Stomach (tissue), 9 donors: ENCODE results near the gene CCDC134. TPM values are rescaled to one million over a fixed set of nuclear protein-coding genes. Genes with fewer than 3 reads are reported as not detected.

Experiments used
- DNase-seq, 2 donors: peaks; one replicate each; pipeline versions ENCODE4 v3.0.0 to v3.0.0-alpha.2; 2013 to 2019
- H3K27ac ChIP-seq, 5 donors: fragments of 200-600 bp in 4 of 5; sonication (generic) in 4 of 5; one replicate each; pipeline ENCODE4 v1.5.1; 2013 to 2019; ENCODE audit warnings: mild to moderate bottlenecking in 1 of 5, moderate library complexity in 1 of 5
- H3K27me3 ChIP-seq, 3 donors: fragments of 200-600 bp; sonication (generic); one replicate each; pipeline ENCODE4 v1.5.1; 2017 to 2019; ENCODE audit warnings: mixed run types in 1 of 3
- H3K36me3 ChIP-seq, 4 donors: fragments of 200-600 bp; sonication (generic); 1 replicate in 3 of 4; 2 replicates in 1 of 4; pipeline ENCODE4 v1.5.1; 2016 to 2019
- H3K4me1 ChIP-seq, 4 donors: fragments of 200-600 bp; sonication (generic); one replicate each; pipeline ENCODE4 v1.5.1; 2016 to 2019
- H3K4me3 ChIP-seq, 4 donors: fragments of 200-600 bp; sonication (generic) in 3 of 4; one replicate each; pipeline ENCODE4 v1.5.1; 2016 to 2019; ENCODE audit warnings: mild to moderate bottlenecking in 1 of 4
- H3K9me3 ChIP-seq, 4 donors: fragments of 200-600 bp; sonication (generic); one replicate each; pipeline ENCODE4 v1.5.1; 2016 to 2019
- CTCF ChIP-seq, 7 experiments: fragments of 450-650 bp in 4 of 7; fragments of 200-600 bp in 3 of 7; sonication (generic) in 3 of 7; IDR thresholded peaks; one replicate each; pipeline ENCODE4 v1.5.1; 2016 to 2019; ENCODE audit warnings: antibody characterized with exemption in 7 of 7, control low read depth in 2 of 7, mild to moderate bottlenecking in 1 of 7
- EP300 ChIP-seq: sonication (generic); formaldehyde crosslinking; IDR thresholded peaks from one replicate; pipeline ENCODE4 v1.6.1; 2017; ENCODE audit warnings: antibody characterized with exemption
- POLR2A ChIP-seq, 4 donors: fragments of 450-650 bp; IDR thresholded peaks; one replicate each; pipeline ENCODE4 v1.6.1; 2016; ENCODE audit warnings: antibody characterized with exemption in 4 of 4, control low read depth in 2 of 4, mild to moderate bottlenecking in 1 of 4, moderate library complexity in 1 of 4
- POLR2AphosphoS5 ChIP-seq, 3 donors: sonication (generic); formaldehyde crosslinking; IDR thresholded peaks; one replicate each; pipeline ENCODE4 v1.6.1; 2016; ENCODE audit warnings: antibody characterized with exemption in 3 of 3
- WGBS, 5 donors: extraction: QIAGEN DNeasy Blood & Tissue Kit in 3 of 5; methylation state at CpG; one replicate each; pipeline versions ENCODE4 v1.1.5 to v1.1.7; 2013 to 2018; 5-methylcytosine and 5-hydroxymethylcytosine counted together
- intact Hi-C: fragments of 100-400 bp; cut with DNase I; formaldehyde crosslinking; loops from one replicate; pipeline ENCODE4 v1.15.1; 2023; ENCODE audit warnings: low total_unique reads
- polyA plus RNA-seq, 3 donors: library from polyadenylated mRNA; stranded (reverse); fragments of 200-250 nt; gene quantifications; one replicate each; pipeline ENCODE4 v1.2.3, GENCODE V29; 2013
- total RNA-seq, 5 donors: library from RNA; depleted of rRNA; stranded (reverse); fragments of >200 nt; gene quantifications; one replicate each; pipeline versions ENCODE4 v1.1.0 to v1.2.3, GENCODE V29; 2014 to 2016
- donor health status: healthy with polysubstance abuse.
- donor health status: Bipolar disorder and iron deficiency.
- donor health status: healthy.

Gene CCDC134
- total and polyA plus RNA-seq, 8 donors: 1.6 to 16.5 (median 7.4) TPM; not detected in 2

GRCh38 chr22:41813726-41814410, 13.4 kb downstream of the CCDC134 start:
- no peak for DNase-seq
- intact Hi-C loops: no loop called here
- 94 to 98% (median 97%) methylated on average over 7 to 9 of the region's 9 CpGs for WGBS, 5 donors
- TF ChIP-seq CTCF (IDR thresholded peaks at IDR 0.05): no peak
- no peak for TF ChIP-seq POLR2A (IDR thresholded peaks at IDR 0.05)
- TF ChIP-seq POLR2AphosphoS5 (IDR thresholded peaks at IDR 0.05): no peak
- TF ChIP-seq EP300: no peak
- Histone ChIP-seq H3K4me1 (no peaks in the 10 kb centered on the region), H3K27me3 (no peaks in the 10 kb centered on the region), H3K4me3 (no peak overlapping the region), H3K9me3 (no peaks in the 10 kb centered on the region), H3K36me3 (peaks cover 2 to 84% (median 66%) of the 10 kb centered on the region in 4 donors), H3K27ac (no peak overlapping the region)

- Histone ChIP-seq H3K27me3 (no peaks in the 10 kb centered on the region), H3K27ac (no peak overlapping the region), H3K9me3 (no peaks in the 10 kb centered on the region), H3K4me1 (no peaks in the 10 kb centered on the region), H3K36me3 (peaks cover 2 to 80% (median 53%) of the 10 kb centered on the region in 4 donors), H3K4me3 (no peak overlapping the region)
- 88 to 96% (median 95%) methylated on average over 3 of the region's 3 CpGs for WGBS, 5 donors
- no peak for DNase-seq
- no peak for TF ChIP-seq EP300
- TF ChIP-seq POLR2AphosphoS5 (IDR thresholded peaks at IDR 0.05): no peak
- no peak for TF ChIP-seq CTCF (IDR thresholded peaks at IDR 0.05)
- TF ChIP-seq POLR2A (IDR thresholded peaks at IDR 0.05): no peak
- intact Hi-C loops: no loop called here
Measured at GRCh38 chr22:41815716-41816115, 15.2 kb downstream of the CCDC134 start.

- no peaks in the 10 kb centered on the region for H3K27me3 ChIP-seq
- 89 to 100% (median 94%) methylated on average over 1 of the region's 1 CpG for WGBS, 5 donors
- peaks cover 2 to 75% (median 47%) of the 10 kb centered on the region in 4 donors for H3K36me3 ChIP-seq
- no peaks in the 10 kb centered on the region for H3K9me3 ChIP-seq
- DNase-seq: no peak
- H3K4me3 ChIP-seq: no peak overlapping the region
- TF ChIP-seq CTCF (IDR thresholded peaks at IDR 0.05): no peak
- TF ChIP-seq POLR2AphosphoS5 (IDR thresholded peaks at IDR 0.05): no peak
- TF ChIP-seq EP300: no peak
- no peak for TF ChIP-seq POLR2A (IDR thresholded peaks at IDR 0.05)
- no peak overlapping the region for H3K27ac ChIP-seq
- intact Hi-C loops: no loop called here
- no peaks in the 10 kb centered on the region for H3K4me1 ChIP-seq
Measured at GRCh38 chr22:41816241-41816640, 15.8 kb downstream of the CCDC134 start.

- WGBS, 5 donors: 92 to 100% (median 96%) methylated on average over 2 of the region's 2 CpGs
- DNase-seq: no peak
Measured at GRCh38 chr22:41816871-41817270, 16.4 kb downstream of the CCDC134 start.

More at GRCh38 chr22:41816871-41817270, 16.4 kb downstream of the CCDC134 start:
- no peaks in the 10 kb centered on the region for H3K27me3 ChIP-seq
- no peak overlapping the region for H3K4me3 ChIP-seq
- intact Hi-C loops: no loop called here
- no peaks in the 10 kb centered on the region for H3K9me3 ChIP-seq
- no peaks in the 10 kb centered on the region for H3K4me1 ChIP-seq
- TF ChIP-seq POLR2AphosphoS5 (IDR thresholded peaks at IDR 0.05) (no peak), CTCF (IDR thresholded peaks at IDR 0.05) (no peak), POLR2A (IDR thresholded peaks at IDR 0.05) (no peak), EP300 (no peak)
- H3K36me3 ChIP-seq: peaks cover 2 to 69% (median 41%) of the 10 kb centered on the region in 4 donors
- no peak overlapping the region for H3K27ac ChIP-seq
